Measurements from ENCODE around the gene KCNJ12.
"Not testable (repeated sequence)": the region's sequence is repeated elsewhere in the genome, so short reads cannot be mapped to it uniquely, and the experiment has no call there.

Gene KCNJ12

GRCh38 chr17:21408224-21408623 lies 32.1 kb downstream of the KCNJ12 start:
- H3K9me3 ChIP-seq (ENCODE audit: control extremely low read depth in 1 of 5, control insufficient read depth in 4 of 5, insufficient read depth in 2 of 5, low read depth in 1 of 5, low read length in 4 of 5); POLR2A ChIA-PET; H3K4me3 ChIP-seq (ENCODE audit: control insufficient read depth in 1 of 7, extremely low read depth in 1 of 7, insufficient read depth in 4 of 7, low read depth in 2 of 7, low read length in 6 of 7); H3K36me3 ChIP-seq (ENCODE audit: control insufficient read depth in 4 of 4, insufficient read depth in 4 of 4, low read length in 3 of 4); H3K27me3 ChIP-seq (replicated peaks in 2 of 5; ENCODE audit: control insufficient read depth in 4 of 5, insufficient read depth in 5 of 5, low read length in 4 of 5); DNase-seq; CTCF ChIA-PET; H3K27ac ChIP-seq (ENCODE audit: insufficient read depth in 1 of 2, low read depth in 1 of 2, low read length in 2 of 2, poor library complexity in 1 of 2, severe bottlenecking in 2 of 2): not testable (repeated sequence)
- no CpG with 5 or more reads among the region's 3 CpGs for WGBS (ENCODE audit: insufficient coverage)
- H3K4me1 ChIP-seq (ENCODE audit: control extremely low read depth in 1 of 4, control insufficient read depth in 4 of 4, insufficient read depth in 4 of 4, low read length in 3 of 4) = peaks cover 0 to 15% (median 2%) of the 10 kb centered on the region in 4 experiments

GRCh38 chr17:21408766-21409300 lies 32.7 kb downstream of the KCNJ12 start:
- H3K36me3 ChIP-seq (ENCODE audit: control insufficient read depth in 4 of 4, insufficient read depth in 4 of 4, low read length in 3 of 4); POLR2A ChIA-PET; H3K4me3 ChIP-seq (ENCODE audit: control insufficient read depth in 1 of 7, extremely low read depth in 1 of 7, insufficient read depth in 4 of 7, low read depth in 2 of 7, low read length in 6 of 7); H3K27me3 ChIP-seq (replicated peaks in 2 of 5; ENCODE audit: control insufficient read depth in 4 of 5, insufficient read depth in 5 of 5, low read length in 4 of 5); CTCF ChIA-PET; DNase-seq; H3K27ac ChIP-seq (ENCODE audit: insufficient read depth in 1 of 2, low read depth in 1 of 2, low read length in 2 of 2, poor library complexity in 1 of 2, severe bottlenecking in 2 of 2); H3K9me3 ChIP-seq (ENCODE audit: control extremely low read depth in 1 of 5, control insufficient read depth in 4 of 5, insufficient read depth in 2 of 5, low read depth in 1 of 5, low read length in 4 of 5): not testable (repeated sequence)
- 78% methylated on average over 5 of the region's 7 CpGs for WGBS (ENCODE audit: insufficient coverage)
- H3K4me1 ChIP-seq (ENCODE audit: control extremely low read depth in 1 of 4, control insufficient read depth in 4 of 4, insufficient read depth in 4 of 4, low read length in 3 of 4) = peaks cover 0 to 15% (median 2%) of the 10 kb centered on the region in 4 experiments

- H3K27ac ChIP-seq (ENCODE audit: insufficient read depth in 1 of 2, low read depth in 1 of 2, low read length in 2 of 2, poor library complexity in 1 of 2, severe bottlenecking in 2 of 2); POLR2A ChIA-PET; H3K36me3 ChIP-seq (ENCODE audit: control insufficient read depth in 4 of 4, insufficient read depth in 4 of 4, low read length in 3 of 4); H3K9me3 ChIP-seq (ENCODE audit: control extremely low read depth in 1 of 5, control insufficient read depth in 4 of 5, insufficient read depth in 2 of 5, low read depth in 1 of 5, low read length in 4 of 5); DNase-seq; H3K4me3 ChIP-seq (ENCODE audit: control insufficient read depth in 1 of 7, extremely low read depth in 1 of 7, insufficient read depth in 4 of 7, low read depth in 2 of 7, low read length in 6 of 7); CTCF ChIA-PET; H3K27me3 ChIP-seq (replicated peaks in 2 of 5; ENCODE audit: control insufficient read depth in 4 of 5, insufficient read depth in 5 of 5, low read length in 4 of 5): not testable (repeated sequence)
- H3K4me1 ChIP-seq (ENCODE audit: control extremely low read depth in 1 of 4, control insufficient read depth in 4 of 4, insufficient read depth in 4 of 4, low read length in 3 of 4) = peaks cover 0 to 15% (median 2%) of the 10 kb centered on the region in 4 experiments
- 80% methylated on average over 2 of the region's 4 CpGs for whole genome bisulfite sequencing (ENCODE audit: insufficient coverage)
Observed at GRCh38 chr17:21409388-21409787, 33.2 kb downstream of the KCNJ12 start.

- H3K27me3 ChIP-seq (replicated peaks in 2 of 5; ENCODE audit: control insufficient read depth in 4 of 5, insufficient read depth in 5 of 5, low read length in 4 of 5); POLR2A ChIA-PET: not testable (repeated sequence)
- no CpG with 5 or more reads among the region's 3 CpGs for WGBS (ENCODE audit: insufficient coverage)
Observed at GRCh38 chr17:21409971-21410370, 33.8 kb downstream of the KCNJ12 start.

GRCh38 chr17:21410371-21410770 lies 34.2 kb downstream of the KCNJ12 start:
- H3K9me3 ChIP-seq (ENCODE audit: control extremely low read depth in 1 of 5, control insufficient read depth in 4 of 5, insufficient read depth in 2 of 5, low read depth in 1 of 5, low read length in 4 of 5); CTCF ChIA-PET; H3K4me3 ChIP-seq (ENCODE audit: control insufficient read depth in 1 of 7, extremely low read depth in 1 of 7, insufficient read depth in 4 of 7, low read depth in 2 of 7, low read length in 6 of 7); H3K27ac ChIP-seq (ENCODE audit: insufficient read depth in 1 of 2, low read depth in 1 of 2, low read length in 2 of 2, poor library complexity in 1 of 2, severe bottlenecking in 2 of 2); H3K27me3 ChIP-seq (replicated peaks in 2 of 5; ENCODE audit: control insufficient read depth in 4 of 5, insufficient read depth in 5 of 5, low read length in 4 of 5); H3K36me3 ChIP-seq (ENCODE audit: control insufficient read depth in 4 of 4, insufficient read depth in 4 of 4, low read length in 3 of 4); DNase-seq; POLR2A ChIA-PET; H3K4me1 ChIP-seq (ENCODE audit: control extremely low read depth in 1 of 4, control insufficient read depth in 4 of 4, insufficient read depth in 4 of 4, low read length in 3 of 4): not testable (repeated sequence)
- WGBS (ENCODE audit: insufficient coverage) = 73% methylated on average over 5 of the region's 9 CpGs

More at GRCh38 chr17:21409971-21410370, 33.8 kb downstream of the KCNJ12 start:
- H3K27ac ChIP-seq (ENCODE audit: insufficient read depth in 1 of 2, low read depth in 1 of 2, low read length in 2 of 2, poor library complexity in 1 of 2, severe bottlenecking in 2 of 2); H3K36me3 ChIP-seq (ENCODE audit: control insufficient read depth in 4 of 4, insufficient read depth in 4 of 4, low read length in 3 of 4); H3K9me3 ChIP-seq (ENCODE audit: control extremely low read depth in 1 of 5, control insufficient read depth in 4 of 5, insufficient read depth in 2 of 5, low read depth in 1 of 5, low read length in 4 of 5); H3K4me1 ChIP-seq (ENCODE audit: control extremely low read depth in 1 of 4, control insufficient read depth in 4 of 4, insufficient read depth in 4 of 4, low read length in 3 of 4); CTCF ChIA-PET; H3K4me3 ChIP-seq (ENCODE audit: control insufficient read depth in 1 of 7, extremely low read depth in 1 of 7, insufficient read depth in 4 of 7, low read depth in 2 of 7, low read length in 6 of 7); DNase-seq: not testable (repeated sequence)

GRCh38 chr17:21410906-21411678 lies 34.9 kb downstream of the KCNJ12 start:
- WGBS (ENCODE audit: insufficient coverage) = 89% methylated on average over 4 of the region's 25 CpGs
- CTCF ChIA-PET = not testable (repeated sequence)

GRCh38 chr17:21411679-21412205 lies 35.6 kb downstream of the KCNJ12 start:
- CTCF ChIA-PET; H3K27me3 ChIP-seq (replicated peaks in 2 of 5; ENCODE audit: control insufficient read depth in 4 of 5, insufficient read depth in 5 of 5, low read length in 4 of 5); H3K4me3 ChIP-seq (ENCODE audit: control insufficient read depth in 1 of 7, extremely low read depth in 1 of 7, insufficient read depth in 4 of 7, low read depth in 2 of 7, low read length in 6 of 7); H3K9me3 ChIP-seq (ENCODE audit: control extremely low read depth in 1 of 5, control insufficient read depth in 4 of 5, insufficient read depth in 2 of 5, low read depth in 1 of 5, low read length in 4 of 5); DNase-seq; H3K36me3 ChIP-seq (ENCODE audit: control insufficient read depth in 4 of 4, insufficient read depth in 4 of 4, low read length in 3 of 4); POLR2A ChIA-PET; H3K27ac ChIP-seq (ENCODE audit: insufficient read depth in 1 of 2, low read depth in 1 of 2, low read length in 2 of 2, poor library complexity in 1 of 2, severe bottlenecking in 2 of 2); H3K4me1 ChIP-seq (ENCODE audit: control extremely low read depth in 1 of 4, control insufficient read depth in 4 of 4, insufficient read depth in 4 of 4, low read length in 3 of 4): not testable (repeated sequence)
- WGBS (ENCODE audit: insufficient coverage) = 100% methylated on average over 2 of the region's 5 CpGs

More at GRCh38 chr17:21410906-21411678, 34.9 kb downstream of the KCNJ12 start:
- H3K4me3 ChIP-seq (ENCODE audit: control insufficient read depth in 1 of 7, extremely low read depth in 1 of 7, insufficient read depth in 4 of 7, low read depth in 2 of 7, low read length in 6 of 7); POLR2A ChIA-PET; H3K4me1 ChIP-seq (ENCODE audit: control extremely low read depth in 1 of 4, control insufficient read depth in 4 of 4, insufficient read depth in 4 of 4, low read length in 3 of 4); H3K27ac ChIP-seq (ENCODE audit: insufficient read depth in 1 of 2, low read depth in 1 of 2, low read length in 2 of 2, poor library complexity in 1 of 2, severe bottlenecking in 2 of 2); H3K9me3 ChIP-seq (ENCODE audit: control extremely low read depth in 1 of 5, control insufficient read depth in 4 of 5, insufficient read depth in 2 of 5, low read depth in 1 of 5, low read length in 4 of 5); DNase-seq; H3K27me3 ChIP-seq (replicated peaks in 2 of 5; ENCODE audit: control insufficient read depth in 4 of 5, insufficient read depth in 5 of 5, low read length in 4 of 5); H3K36me3 ChIP-seq (ENCODE audit: control insufficient read depth in 4 of 4, insufficient read depth in 4 of 4, low read length in 3 of 4): not testable (repeated sequence)

Data from common myeloid progenitor, CD34-positive (primary cell).